Measurements from ENCODE around the gene FAM241B. TPM values are rescaled to one million over a fixed set of nuclear protein-coding genes. Genes with fewer than 3 reads are reported as not detected.

FAM241B gene
- total and polyA plus RNA-seq, 10 of the 15 experiments (the other 5 are each of a cell fraction or from before 2014, with no cell fraction given) = 0.09 to 0.99 (median 0.24) TPM

- ChIA-PET SMC1A (ENCODE audit: uncharacterized antibody, unreplicated experiment) (interaction anchor here (7.5 kb wide), 1 partner anchor 123 kb away, joined by 66 read pairs; no protein-coding TSS in a partner anchor), CTCF (interaction anchor here (0.5 to 11.9 kb wide), 4 partner anchors 119 to 1539 kb away, joined by 3 to 189 read pairs (median 4); no protein-coding TSS in a partner anchor), POLR2A (interaction anchor here (0.6 kb wide), 1 partner anchor 731 kb away, joined by 4 read pairs; no protein-coding TSS in a partner anchor), RAD21 (ENCODE audit: unreplicated experiment) (interaction anchor here (4.8 kb wide), 1 partner anchor 123 kb away, joined by 59 read pairs; no protein-coding TSS in a partner anchor)
- Histone ChIP-seq H3K27ac (ENCODE audit: control insufficient read depth, insufficient read depth) (no peak overlapping the region), H3K9me3 (replicated peaks; ENCODE audit: control insufficient read depth, insufficient read depth, low read length) (no peaks in the 10 kb centered on the region), H3K27me3 (replicated peaks in 1 of 2; ENCODE audit: control insufficient read depth in 2 of 2, insufficient read depth in 2 of 2, low read length in 1 of 2) (no peaks in the 10 kb centered on the region; a peak in 1 of 4 replicates), H3K4me1 (ENCODE audit: control insufficient read depth, insufficient read depth, low read length) (no peaks in the 10 kb centered on the region), H3K79me2 (ENCODE audit: control insufficient read depth, insufficient read depth, low read length) (no peaks in the 10 kb centered on the region), H2AFZ (ENCODE audit: control insufficient read depth, low read depth, low read length) (no peak overlapping the region), H3K4me2 (ENCODE audit: control insufficient read depth, insufficient read depth) (no peak overlapping the region), H4K20me1 (ENCODE audit: control insufficient read depth, insufficient read depth) (no peaks in the 10 kb centered on the region), H3K36me3 (ENCODE audit: control insufficient read depth in 2 of 2, insufficient read depth in 2 of 2, low read length in 1 of 2) (no peaks in the 10 kb centered on the region), H3K4me3 (no peak overlapping the region), H3K9ac (ENCODE audit: control insufficient read depth, insufficient read depth, low read length) (no peak overlapping the region)
- no TSS peak for BruUV-seq (replicated peaks)
- WGBS (ENCODE audit: insufficient coverage, insufficient replicate concordance, low lambda C conversion rate, missing lambda C conversion rate) = 18% methylated on average over 8 of the region's 8 CpGs
- intact Hi-C loops (cut with micrococcal nuclease; ENCODE audit: unreplicated experiment) = loop anchor here (1.0 to 5.0 kb wide), 4 partner anchors 106 to 231 kb away; no protein-coding TSS in a partner anchor
- in situ Hi-C loops (cut with MboI) = loop anchor here (5.0 to 10.0 kb wide), 3 partner anchors 121 to 384 kb away; partner anchors contain the start of gene TACR2
- no peak for DNase-seq (ENCODE audit: low read depth, low spot score)
- FAIRE-seq = no peak
- ATAC-seq = no peak
- no peak for TF ChIP-seq RAD21 (IDR thresholded peaks at IDR 0.05; ENCODE audit: insufficient read depth, low read depth, low read length)
- TF ChIP-seq TCF3 (IDR thresholded peaks at IDR 0.05; ENCODE audit: borderline replicate concordance, insufficient read depth, low read depth, low read length) = no peak
- no peak for TF ChIP-seq ZBTB40 (IDR thresholded peaks at IDR 0.05; ENCODE audit: borderline replicate concordance)
- no peak for TF ChIP-seq STAT3 (IDR thresholded peaks at IDR 0.05; ENCODE audit: low read depth, low read length)
- no peak for TF ChIP-seq SIN3A (IDR thresholded peaks at IDR 0.05; ENCODE audit: low read depth, low read length)
- TF ChIP-seq NR2F1 (conservative IDR thresholded peaks at IDR 0.05) = no peak
- no peak for TF ChIP-seq EED (IDR thresholded peaks at IDR 0.05; ENCODE audit: low read depth)
- no peak for TF ChIP-seq JUND (IDR thresholded peaks at IDR 0.05; ENCODE audit: low read depth, low read length)
- no peak for TF ChIP-seq ZNF274 (IDR thresholded peaks at IDR 0.05; ENCODE audit: insufficient read depth, insufficient read length)
- TF ChIP-seq, protein P1, sequence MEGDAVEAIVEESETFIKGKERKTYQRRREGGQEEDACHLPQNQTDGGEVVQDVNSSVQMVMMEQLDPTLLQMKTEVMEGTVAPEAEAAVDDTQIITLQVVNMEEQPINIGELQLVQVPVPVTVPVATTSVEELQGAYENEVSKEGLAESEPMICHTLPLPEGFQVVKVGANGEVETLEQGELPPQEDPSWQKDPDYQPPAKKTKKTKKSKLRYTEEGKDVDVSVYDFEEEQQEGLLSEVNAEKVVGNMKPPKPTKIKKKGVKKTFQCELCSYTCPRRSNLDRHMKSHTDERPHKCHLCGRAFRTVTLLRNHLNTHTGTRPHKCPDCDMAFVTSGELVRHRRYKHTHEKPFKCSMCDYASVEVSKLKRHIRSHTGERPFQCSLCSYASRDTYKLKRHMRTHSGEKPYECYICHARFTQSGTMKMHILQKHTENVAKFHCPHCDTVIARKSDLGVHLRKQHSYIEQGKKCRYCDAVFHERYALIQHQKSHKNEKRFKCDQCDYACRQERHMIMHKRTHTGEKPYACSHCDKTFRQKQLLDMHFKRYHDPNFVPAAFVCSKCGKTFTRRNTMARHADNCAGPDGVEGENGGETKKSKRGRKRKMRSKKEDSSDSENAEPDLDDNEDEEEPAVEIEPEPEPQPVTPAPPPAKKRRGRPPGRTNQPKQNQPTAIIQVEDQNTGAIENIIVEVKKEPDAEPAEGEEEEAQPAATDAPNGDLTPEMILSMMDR (IDR thresholded peaks at IDR 0.05 in 2 of 3, conservative IDR thresholded peaks at IDR 0.05 in 1 of 3; ENCODE audit: control insufficient read depth in 2 of 3, extremely low read depth in 1 of 3, insufficient read depth in 1 of 3, low read depth in 3 of 3, low read length in 3 of 3) = no peak
- no peak for TF ChIP-seq NR2C2 (IDR thresholded peaks at IDR 0.05; ENCODE audit: borderline replicate concordance, control insufficient read depth, insufficient read length, low read depth)
- TF ChIP-seq ZNF622 (IDR thresholded peaks at IDR 0.05) = no peak
- no peak for TF ChIP-seq USF2 (IDR thresholded peaks at IDR 0.05; ENCODE audit: borderline replicate concordance, low read depth, low read length)
- TF ChIP-seq, protein P2, sequence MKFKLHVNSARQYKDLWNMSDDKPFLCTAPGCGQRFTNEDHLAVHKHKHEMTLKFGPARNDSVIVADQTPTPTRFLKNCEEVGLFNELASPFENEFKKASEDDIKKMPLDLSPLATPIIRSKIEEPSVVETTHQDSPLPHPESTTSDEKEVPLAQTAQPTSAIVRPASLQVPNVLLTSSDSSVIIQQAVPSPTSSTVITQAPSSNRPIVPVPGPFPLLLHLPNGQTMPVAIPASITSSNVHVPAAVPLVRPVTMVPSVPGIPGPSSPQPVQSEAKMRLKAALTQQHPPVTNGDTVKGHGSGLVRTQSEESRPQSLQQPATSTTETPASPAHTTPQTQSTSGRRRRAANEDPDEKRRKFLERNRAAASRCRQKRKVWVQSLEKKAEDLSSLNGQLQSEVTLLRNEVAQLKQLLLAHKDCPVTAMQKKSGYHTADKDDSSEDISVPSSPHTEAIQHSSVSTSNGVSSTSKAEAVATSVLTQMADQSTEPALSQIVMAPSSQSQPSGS (IDR thresholded peaks at IDR 0.05; ENCODE audit: low read length) = no peak
- no peak for TF ChIP-seq RCOR1 (conservative IDR thresholded peaks at IDR 0.05; ENCODE audit: low read depth, low read length)
- TF ChIP-seq BRCA1 (IDR thresholded peaks at IDR 0.05; ENCODE audit: low read depth, low read length) = no peak
These were observed 8.6 kb downstream of the FAM241B start for GRCh38 chr10:69638642-69639041.

Measured in GM12878 (cell line).